ENCODE data around the gene CYBRD1.

Gene CYBRD1

GRCh38 chr2:171587567-171587966 is 65.3 kb downstream of the CYBRD1 start:
- no peak overlapping the region for H3K27ac ChIP-seq (ENCODE audit: insufficient read depth, low read length, poor library complexity, severe bottlenecking)
- DNase-seq, result no peak
- H3K27me3 ChIP-seq (replicated peaks; ENCODE audit: control insufficient read depth, insufficient read depth, low read length, poor library complexity, severe bottlenecking), result no peaks in the 10 kb centered on the region
- H3K9me3 ChIP-seq (ENCODE audit: control insufficient read depth, low read length), result no peaks in the 10 kb centered on the region
- H3K4me3 ChIP-seq (ENCODE audit: insufficient read depth, low read depth, low read length, poor library complexity, severe bottlenecking), result no peak overlapping the region
- H3K4me1 ChIP-seq (ENCODE audit: control insufficient read depth, insufficient read depth, low read length, poor library complexity, severe bottlenecking), result no peaks in the 10 kb centered on the region
- no peaks in the 10 kb centered on the region for H3K36me3 ChIP-seq (ENCODE audit: control insufficient read depth, insufficient read depth, low read length)

GRCh38 chr2:171590116-171590515 is 67.8 kb downstream of the CYBRD1 start:
- no peaks in the 10 kb centered on the region for H3K27me3 ChIP-seq (replicated peaks; ENCODE audit: control insufficient read depth, insufficient read depth, low read length, poor library complexity, severe bottlenecking)
- no peaks in the 10 kb centered on the region for H3K4me1 ChIP-seq (ENCODE audit: control insufficient read depth, insufficient read depth, low read length, poor library complexity, severe bottlenecking)
- no peak overlapping the region for H3K27ac ChIP-seq (ENCODE audit: insufficient read depth, low read length, poor library complexity, severe bottlenecking)
- no peak overlapping the region for H3K4me3 ChIP-seq (ENCODE audit: insufficient read depth, low read depth, low read length, poor library complexity, severe bottlenecking)
- no peaks in the 10 kb centered on the region for H3K9me3 ChIP-seq (ENCODE audit: control insufficient read depth, low read length)
- no peaks in the 10 kb centered on the region for H3K36me3 ChIP-seq (ENCODE audit: control insufficient read depth, insufficient read depth, low read length)
- no peak for DNase-seq

GRCh38 chr2:171592036-171592555 is 69.8 kb downstream of the CYBRD1 start:
- Histone ChIP-seq H3K4me1 (ENCODE audit: control insufficient read depth, insufficient read depth, low read length, poor library complexity, severe bottlenecking) (no peaks in the 10 kb centered on the region), H3K4me3 (ENCODE audit: insufficient read depth, low read depth, low read length, poor library complexity, severe bottlenecking) (no peak overlapping the region), H3K9me3 (ENCODE audit: control insufficient read depth, low read length) (no peaks in the 10 kb centered on the region), H3K27ac (ENCODE audit: insufficient read depth, low read length, poor library complexity, severe bottlenecking) (no peak overlapping the region), H3K36me3 (ENCODE audit: control insufficient read depth, insufficient read depth, low read length) (no peaks in the 10 kb centered on the region), H3K27me3 (replicated peaks; ENCODE audit: control insufficient read depth, insufficient read depth, low read length, poor library complexity, severe bottlenecking) (no peaks in the 10 kb centered on the region)
- DNase-seq, result no peak

- Histone ChIP-seq H3K27ac (ENCODE audit: insufficient read depth, low read length, poor library complexity, severe bottlenecking) (no peak overlapping the region), H3K4me3 (ENCODE audit: insufficient read depth, low read depth, low read length, poor library complexity, severe bottlenecking) (no peak overlapping the region)
- no peak for DNase-seq
Measured at GRCh38 chr2:171595456-171595855, 73.2 kb downstream of the CYBRD1 start.

GRCh38 chr2:171595896-171596295 is 73.6 kb downstream of the CYBRD1 start:
- H3K4me3 ChIP-seq (ENCODE audit: insufficient read depth, low read depth, low read length, poor library complexity, severe bottlenecking), result no peak overlapping the region
- no peaks in the 10 kb centered on the region for H3K27me3 ChIP-seq (replicated peaks; ENCODE audit: control insufficient read depth, insufficient read depth, low read length, poor library complexity, severe bottlenecking)
- no peaks in the 10 kb centered on the region for H3K36me3 ChIP-seq (ENCODE audit: control insufficient read depth, insufficient read depth, low read length)
- no peaks in the 10 kb centered on the region for H3K4me1 ChIP-seq (ENCODE audit: control insufficient read depth, insufficient read depth, low read length, poor library complexity, severe bottlenecking)
- H3K9me3 ChIP-seq (ENCODE audit: control insufficient read depth, low read length), result no peaks in the 10 kb centered on the region
- no peak for DNase-seq
- no peak overlapping the region for H3K27ac ChIP-seq (ENCODE audit: insufficient read depth, low read length, poor library complexity, severe bottlenecking)

More at GRCh38 chr2:171595456-171595855, 73.2 kb downstream of the CYBRD1 start:
- H3K36me3 ChIP-seq (ENCODE audit: control insufficient read depth, insufficient read depth, low read length), result no peaks in the 10 kb centered on the region
- H3K4me1 ChIP-seq (ENCODE audit: control insufficient read depth, insufficient read depth, low read length, poor library complexity, severe bottlenecking), result no peaks in the 10 kb centered on the region
- no peaks in the 10 kb centered on the region for H3K9me3 ChIP-seq (ENCODE audit: control insufficient read depth, low read length)
- H3K27me3 ChIP-seq (replicated peaks; ENCODE audit: control insufficient read depth, insufficient read depth, low read length, poor library complexity, severe bottlenecking), result no peaks in the 10 kb centered on the region

GRCh38 chr2:171598713-171599319 is 76.5 kb downstream of the CYBRD1 start:
- no peak overlapping the region for H3K4me3 ChIP-seq (ENCODE audit: insufficient read depth, low read depth, low read length, poor library complexity, severe bottlenecking)

GRCh38 chr2:171600126-171600525 is 77.9 kb downstream of the CYBRD1 start:
- Histone ChIP-seq H3K36me3 (ENCODE audit: control insufficient read depth, insufficient read depth, low read length) (no peaks in the 10 kb centered on the region), H3K9me3 (ENCODE audit: control insufficient read depth, low read length) (no peaks in the 10 kb centered on the region), H3K27ac (ENCODE audit: insufficient read depth, low read length, poor library complexity, severe bottlenecking) (no peak overlapping the region), H3K4me3 (ENCODE audit: insufficient read depth, low read depth, low read length, poor library complexity, severe bottlenecking) (no peak overlapping the region), H3K27me3 (replicated peaks; ENCODE audit: control insufficient read depth, insufficient read depth, low read length, poor library complexity, severe bottlenecking) (no peaks in the 10 kb centered on the region), H3K4me1 (ENCODE audit: control insufficient read depth, insufficient read depth, low read length, poor library complexity, severe bottlenecking) (no peaks in the 10 kb centered on the region)
- no peak for DNase-seq

More at GRCh38 chr2:171598713-171599319, 76.5 kb downstream of the CYBRD1 start:
- Histone ChIP-seq H3K27ac (ENCODE audit: insufficient read depth, low read length, poor library complexity, severe bottlenecking) (no peak overlapping the region), H3K27me3 (replicated peaks; ENCODE audit: control insufficient read depth, insufficient read depth, low read length, poor library complexity, severe bottlenecking) (no peaks in the 10 kb centered on the region), H3K36me3 (ENCODE audit: control insufficient read depth, insufficient read depth, low read length) (no peaks in the 10 kb centered on the region), H3K4me1 (ENCODE audit: control insufficient read depth, insufficient read depth, low read length, poor library complexity, severe bottlenecking) (no peaks in the 10 kb centered on the region), H3K9me3 (ENCODE audit: control insufficient read depth, low read length) (no peaks in the 10 kb centered on the region)
- peak in 1 of 3 donors; percentile 28 for DNase-seq

GRCh38 chr2:171602352-171602751 is 80.1 kb downstream of the CYBRD1 start:
- H3K9me3 ChIP-seq (ENCODE audit: control insufficient read depth, low read length), result no peaks in the 10 kb centered on the region
- no peaks in the 10 kb centered on the region for H3K27me3 ChIP-seq (replicated peaks; ENCODE audit: control insufficient read depth, insufficient read depth, low read length, poor library complexity, severe bottlenecking)
- H3K36me3 ChIP-seq (ENCODE audit: control insufficient read depth, insufficient read depth, low read length), result no peaks in the 10 kb centered on the region
- no peak overlapping the region for H3K4me3 ChIP-seq (ENCODE audit: insufficient read depth, low read depth, low read length, poor library complexity, severe bottlenecking)
- H3K27ac ChIP-seq (ENCODE audit: insufficient read depth, low read length, poor library complexity, severe bottlenecking), result no peak overlapping the region
- no peaks in the 10 kb centered on the region for H3K4me1 ChIP-seq (ENCODE audit: control insufficient read depth, insufficient read depth, low read length, poor library complexity, severe bottlenecking)
- DNase-seq, result no peak

Measured in effector memory CD4-positive, alpha-beta T cell (primary cell).